ENCODE measurements around the gene BACH2.

- TF ChIP-seq, protein P1, sequence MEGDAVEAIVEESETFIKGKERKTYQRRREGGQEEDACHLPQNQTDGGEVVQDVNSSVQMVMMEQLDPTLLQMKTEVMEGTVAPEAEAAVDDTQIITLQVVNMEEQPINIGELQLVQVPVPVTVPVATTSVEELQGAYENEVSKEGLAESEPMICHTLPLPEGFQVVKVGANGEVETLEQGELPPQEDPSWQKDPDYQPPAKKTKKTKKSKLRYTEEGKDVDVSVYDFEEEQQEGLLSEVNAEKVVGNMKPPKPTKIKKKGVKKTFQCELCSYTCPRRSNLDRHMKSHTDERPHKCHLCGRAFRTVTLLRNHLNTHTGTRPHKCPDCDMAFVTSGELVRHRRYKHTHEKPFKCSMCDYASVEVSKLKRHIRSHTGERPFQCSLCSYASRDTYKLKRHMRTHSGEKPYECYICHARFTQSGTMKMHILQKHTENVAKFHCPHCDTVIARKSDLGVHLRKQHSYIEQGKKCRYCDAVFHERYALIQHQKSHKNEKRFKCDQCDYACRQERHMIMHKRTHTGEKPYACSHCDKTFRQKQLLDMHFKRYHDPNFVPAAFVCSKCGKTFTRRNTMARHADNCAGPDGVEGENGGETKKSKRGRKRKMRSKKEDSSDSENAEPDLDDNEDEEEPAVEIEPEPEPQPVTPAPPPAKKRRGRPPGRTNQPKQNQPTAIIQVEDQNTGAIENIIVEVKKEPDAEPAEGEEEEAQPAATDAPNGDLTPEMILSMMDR (IDR thresholded peaks at IDR 0.05): no peak
- no peak for TF ChIP-seq POLR2A (IDR thresholded peaks at IDR 0.05)
Observed at GRCh38 chr6:90126181-90126580, 170.5 kb downstream of the BACH2 start.
